ENCODE results near the gene GOPC.

DNA sequence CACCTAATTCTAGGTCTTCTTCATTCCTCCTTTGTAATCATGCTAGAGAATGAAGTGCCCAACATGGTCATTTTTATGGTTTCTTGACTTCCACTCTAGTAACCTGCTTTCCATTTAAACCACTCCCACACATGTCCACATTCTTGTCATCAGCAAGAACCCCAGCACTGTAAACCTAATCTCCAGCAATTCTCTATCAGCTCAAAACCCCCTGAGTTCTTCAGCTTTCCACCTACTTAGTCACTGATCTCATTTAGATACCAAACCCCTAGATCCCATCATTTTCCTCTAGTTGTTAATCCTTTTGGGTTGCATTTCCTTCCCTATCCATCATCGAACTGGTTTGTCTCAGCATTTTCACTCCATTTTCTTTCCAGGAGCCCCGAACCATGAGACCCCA lies 49.7 kb downstream of the GOPC start:
- TF ChIP-seq, protein P1, sequence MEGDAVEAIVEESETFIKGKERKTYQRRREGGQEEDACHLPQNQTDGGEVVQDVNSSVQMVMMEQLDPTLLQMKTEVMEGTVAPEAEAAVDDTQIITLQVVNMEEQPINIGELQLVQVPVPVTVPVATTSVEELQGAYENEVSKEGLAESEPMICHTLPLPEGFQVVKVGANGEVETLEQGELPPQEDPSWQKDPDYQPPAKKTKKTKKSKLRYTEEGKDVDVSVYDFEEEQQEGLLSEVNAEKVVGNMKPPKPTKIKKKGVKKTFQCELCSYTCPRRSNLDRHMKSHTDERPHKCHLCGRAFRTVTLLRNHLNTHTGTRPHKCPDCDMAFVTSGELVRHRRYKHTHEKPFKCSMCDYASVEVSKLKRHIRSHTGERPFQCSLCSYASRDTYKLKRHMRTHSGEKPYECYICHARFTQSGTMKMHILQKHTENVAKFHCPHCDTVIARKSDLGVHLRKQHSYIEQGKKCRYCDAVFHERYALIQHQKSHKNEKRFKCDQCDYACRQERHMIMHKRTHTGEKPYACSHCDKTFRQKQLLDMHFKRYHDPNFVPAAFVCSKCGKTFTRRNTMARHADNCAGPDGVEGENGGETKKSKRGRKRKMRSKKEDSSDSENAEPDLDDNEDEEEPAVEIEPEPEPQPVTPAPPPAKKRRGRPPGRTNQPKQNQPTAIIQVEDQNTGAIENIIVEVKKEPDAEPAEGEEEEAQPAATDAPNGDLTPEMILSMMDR (conservative IDR thresholded peaks at IDR 0.05), result no peak
- no peak for TF ChIP-seq ZFX (IDR thresholded peaks at IDR 0.05)

All from C4-2B (cell line).